A549 (cell line): ENCODE results near the gene MYOZ3. TPM values are rescaled to one million over a fixed set of nuclear protein-coding genes. Genes with fewer than 3 reads are reported as not detected.

Experiments used
- ATAC-seq, 2 experiments: fragments of 200-7000 bp in 1 of 2; fragments of >200 bp in 1 of 2; cut with Nextera tagmentation in 1 of 2; cut with Tn5 transposase in 1 of 2; 3 replicates each; pipeline versions ENCODE4 v1.8.0 to v1.9.1; 2018 to 2020; ENCODE audit warnings: mild to moderate bottlenecking in 1 of 2, moderate library complexity in 1 of 2
- CTCF ChIA-PET: fragments of 300-600 bp; sonication (Branson Sonifier 250); formaldehyde crosslinking; extraction: SDS; loops from one replicate; lab custom pipeline; 2021; ENCODE audit warnings: antibody characterized with exemption, inconsistent platforms; lab: Yijun Ruan, JAX
- POLR2A ChIA-PET: fragments of 350-600 bp; formaldehyde crosslinking; extraction: SDS; loops from one replicate; lab custom pipeline; 2021; ENCODE audit warnings: antibody characterized with exemption, inconsistent platforms; lab: Yijun Ruan, JAX
- DNase-seq, 2 experiments: peaks; one replicate each; pipeline versions ENCODE4 v3.0.0 to v3.0.0-alpha.2; 2011 to 2016; ENCODE audit warnings: low read depth in 1 of 2, low spot score in 1 of 2
- FAIRE-seq: peaks from 2 replicates; lab custom pipeline; 2011; peaks lifted over from hg19 to GRCh38; lab: Jason Lieb, UNC
- H3K27ac ChIP-seq, 2 experiments: fragments of >200 bp; sonication (Bioruptor Twin); formaldehyde crosslinking; 3 replicates each; pipeline ENCODE4 v1.5.1; 2016 to 2017
- H3K4me1 ChIP-seq: fragments of >200 bp; sonication (Bioruptor Twin); formaldehyde crosslinking; 3 replicates; pipeline ENCODE4 v1.6.1; 2016
- H3K4me2 ChIP-seq: fragments of >200 bp; sonication (Bioruptor Twin); formaldehyde crosslinking; 3 replicates; pipeline ENCODE4 v1.6.1; 2016
- H3K4me3 ChIP-seq: fragments of >200 bp; sonication (Bioruptor Twin); formaldehyde crosslinking; 3 replicates; pipeline ENCODE4 v1.5.1; 2016
- H3K9me3 ChIP-seq: fragments of >200 bp; sonication (Bioruptor Twin); formaldehyde crosslinking; 3 replicates; pipeline ENCODE4 v1.6.1; 2016
- BCL3 ChIP-seq: fragments of >200 bp; sonication (Bioruptor Twin); formaldehyde crosslinking; IDR thresholded peaks from 3 replicates; pipeline ENCODE4 v1.6.1; 2016
- CBX8 ChIP-seq: fragments of 200-600 bp; sonication (generic); IDR thresholded peaks from 2 replicates; pipeline ENCODE4 v1.6.1; 2016
- CEBPB ChIP-seq, 2 experiments: fragments of >200 bp in 1 of 2; sonication (Bioruptor Twin) in 1 of 2; formaldehyde crosslinking in 1 of 2; IDR thresholded peaks; 2 replicates each; pipeline ENCODE4 v1.6.1; 2012 to 2016
- E2F6 ChIP-seq: IDR thresholded peaks from 2 replicates; pipeline ENCODE4 v1.6.1; 2012; ENCODE audit warnings: low read depth, borderline replicate concordance
- ESRRA ChIP-seq: fragments of 150-350 bp; IDR thresholded peaks from 2 replicates; pipeline ENCODE4 v1.6.1; 2014; ENCODE audit warnings: mild to moderate bottlenecking, low read length, borderline replicate concordance
- FOSB ChIP-seq: fragments of 250-450 bp; sonication (Bioruptor Pico); IDR thresholded peaks from 2 replicates; pipeline ENCODE4 v1.5.0; 2020; ENCODE audit warnings: mild to moderate bottlenecking, moderate library complexity
- HOXA7 ChIP-seq: fragments of 250-450 bp; sonication (Bioruptor Pico); IDR thresholded peaks from 2 replicates; pipeline ENCODE4 v1.5.0; 2020; ENCODE audit warnings: mild to moderate bottlenecking, moderate library complexity
- HOXB13 ChIP-seq: fragments of 250-450 bp; sonication (Bioruptor Pico); IDR thresholded peaks from 2 replicates; pipeline ENCODE4 v1.5.0; 2020; ENCODE audit warnings: low read depth, mild to moderate bottlenecking, moderate library complexity
- MAFK ChIP-seq: fragments of 450-650 bp; IDR thresholded peaks from 2 replicates; pipeline ENCODE4 v1.6.1; 2014; ENCODE audit not compliant: partially characterized antibody
- POLR2AphosphoS2 ChIP-seq: conservative IDR thresholded peaks from 2 replicates; pipeline ENCODE4 v1.6.1; 2012; ENCODE audit warnings: low read length, improper control_type of control experiment, inconsistent platforms
- RNF2 ChIP-seq: fragments of 200-600 bp; sonication (generic); IDR thresholded peaks from 2 replicates; pipeline ENCODE4 v1.6.1; 2016; ENCODE audit warnings: low read depth, mild to moderate bottlenecking, antibody characterized with exemption, moderate library complexity, borderline replicate concordance
- SMC3 ChIP-seq: fragments of >200 bp; sonication (Bioruptor Twin); formaldehyde crosslinking; IDR thresholded peaks from 3 replicates; pipeline ENCODE4 v1.6.1; 2018; ENCODE audit warnings: inconsistent platforms
- TP53 ChIP-seq: fragments of 250-450 bp; sonication (Bioruptor Pico); IDR thresholded peaks from 2 replicates; pipeline ENCODE4 v1.5.0; 2021; ENCODE audit warnings: mild to moderate bottlenecking, moderate library complexity
- WGBS: methylation state at CpG from one replicate; pipeline ENCODE4 v1.1.6; 2017; ENCODE audit errors: missing lambda C conversion rate; 5-methylcytosine and 5-hydroxymethylcytosine counted together
- polyA plus RNA-seq, 4 experiments: library from polyadenylated mRNA; depleted of rRNA in 3 of 4; stranded (reverse); fragments of >200 nt; fragmentation: RNase III in 1 of 4; extraction: RNeasy Plus Mini Kit Qiagen cat#74134 plus additional on column Dnase treatment in 1 of 4; gene quantifications; 2 replicates in 3 of 4; 3 replicates in 1 of 4; pipeline ENCODE4 v1.2.3, GENCODE V29; 2011 to 2017
- TF ChIP-seq, protein P1 (sequence below): fragments of >200 bp; sonication (Bioruptor Twin); formaldehyde crosslinking; IDR thresholded peaks from 2 replicates; pipeline ENCODE4 v1.6.1; 2016
- TF ChIP-seq, protein P2 (sequence below): fragments of >200 bp; sonication (Bioruptor Twin); formaldehyde crosslinking; IDR thresholded peaks from 3 replicates; pipeline ENCODE4 v1.5.1; 2016
- TF ChIP-seq, protein P3 (sequence below): fragments of 250-450 bp; sonication (Bioruptor Pico); IDR thresholded peaks from 2 replicates; pipeline ENCODE4 v1.5.0; 2020; ENCODE audit warnings: low read depth, mild to moderate bottlenecking, moderate library complexity

Gene MYOZ3
- polyA plus RNA-seq, 2 of the 4 experiments (the other 2 are of a cell fraction) = 0.06 to 0.09 TPM

- ChIA-PET POLR2A (no interaction called here), CTCF (interaction anchor here (0.7 to 10.6 kb wide), 6 partner anchors 11 to 186 kb away, joined by 3 to 143 read pairs (median 8); partner anchors contain the start of gene MYOZ3)
- H3K27ac ChIP-seq = peak overlapping the region; percentile 95 to 96
- no peak overlapping the region for H3K4me3 ChIP-seq
- FAIRE-seq (no peak), DNase-seq (no peak), ATAC-seq (no peak)
- H3K9me3 ChIP-seq = no peaks in the 10 kb centered on the region
- TF ChIP-seq, protein P1, sequence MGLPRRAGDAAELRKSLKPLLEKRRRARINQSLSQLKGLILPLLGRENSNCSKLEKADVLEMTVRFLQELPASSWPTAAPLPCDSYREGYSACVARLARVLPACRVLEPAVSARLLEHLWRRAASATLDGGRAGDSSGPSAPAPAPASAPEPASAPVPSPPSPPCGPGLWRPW = no peak
- TF ChIP-seq CEBPB (IDR thresholded peaks at IDR 0.05) = peak; percentile 50 to 54; a peak in 2 of 4 replicates
- H3K4me1 ChIP-seq = peaks cover 54% of the 10 kb centered on the region
- 42% methylated on average over 4 of the region's 4 CpGs for WGBS
- peak overlapping the region; percentile 93 for H3K4me2 ChIP-seq
Observed at GRCh38 chr5:150645070-150645700, 15.9 kb upstream of the MYOZ3 start.

DNA sequence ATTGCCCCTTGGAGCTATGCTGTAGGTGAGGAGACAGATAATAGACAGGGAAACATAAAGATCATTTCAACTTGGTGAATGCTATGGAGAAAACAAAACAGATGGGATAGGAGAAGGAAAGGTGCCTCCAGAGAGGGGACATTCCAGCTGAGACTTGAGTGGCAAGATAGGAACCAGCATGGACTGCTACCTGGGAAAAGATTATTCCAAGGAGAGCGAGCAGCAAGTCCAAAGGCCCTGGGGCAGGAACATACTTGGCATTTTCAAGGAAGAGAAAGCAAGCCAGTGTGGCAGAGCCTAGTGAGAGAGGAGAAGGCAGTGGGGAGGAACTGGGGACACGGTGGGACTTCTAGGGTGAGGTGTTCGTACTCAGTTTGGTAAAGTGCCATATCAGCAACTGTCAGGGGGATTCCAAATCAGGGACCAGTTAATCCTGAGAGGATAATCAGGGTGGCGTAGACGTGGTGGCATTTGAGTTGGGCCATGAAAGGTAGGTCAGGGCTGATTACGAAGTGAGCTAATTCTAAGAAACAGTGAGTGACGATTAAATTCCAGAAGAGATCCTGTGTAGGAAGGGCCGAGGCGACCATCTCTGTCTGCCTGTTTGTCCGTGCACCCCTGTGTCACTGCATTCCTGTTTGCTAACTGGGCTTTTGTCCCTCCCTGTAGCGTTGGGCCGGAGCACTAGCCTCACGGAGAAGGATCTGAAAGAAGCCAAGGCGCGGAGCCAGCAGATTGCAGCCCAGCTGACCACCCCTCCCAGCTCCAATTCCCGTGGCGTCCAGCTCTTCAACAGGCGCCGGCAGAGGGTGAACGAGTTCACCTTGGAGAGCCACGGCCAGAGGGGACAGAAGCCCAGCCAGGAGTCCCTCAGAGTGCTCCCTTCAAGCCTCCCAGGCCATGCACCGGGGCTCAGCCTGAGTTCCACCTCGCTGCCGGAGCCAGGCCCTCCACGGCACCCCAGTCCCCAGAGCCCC lies 13.5 kb upstream of the MYOZ3 start:
- TF ChIP-seq MAFK (peak; percentile 50), TP53 (CRISPR knock-in tag) (no peak), HOXA7 (CRISPR knock-in tag) (no peak), SMC3 (no peak)
- Histone ChIP-seq H3K4me3 (no peak overlapping the region), H3K27ac (peak overlapping the region in 1 of 2 experiments; percentile 44; a peak in 1 of 6 replicates), H3K4me2 (no peak overlapping the region), H3K9me3 (no peaks in the 10 kb centered on the region), H3K4me1 (peaks cover 62% of the 10 kb centered on the region)
- FAIRE-seq = no peak
- ChIA-PET CTCF (interaction anchor here (1.1 to 10.6 kb wide), 5 partner anchors 9 to 123 kb away, joined by 3 to 143 read pairs (median 4); partner anchors contain the start of gene MYOZ3), POLR2A (no interaction called here)
- 89% methylated on average over 19 of the region's 25 CpGs for WGBS
- DNase-seq = no peak
- ATAC-seq = no peak

- ATAC-seq (no peak), DNase-seq (no peak), FAIRE-seq (no peak)
- no peak overlapping the region for H3K4me2 ChIP-seq
- ChIA-PET POLR2A (no interaction called here), CTCF (interaction anchor here (0.7 to 4.3 kb wide), 6 partner anchors 9 to 161 kb away, joined by 3 to 23 read pairs (median 4); no protein-coding TSS in a partner anchor)
- H3K4me3 ChIP-seq = no peak overlapping the region
- WGBS = 95% methylated on average over 12 of the region's 16 CpGs
- H3K9me3 ChIP-seq = no peaks in the 10 kb centered on the region
- H3K27ac ChIP-seq = 0 out of 6 replicates have a peak overlapping the region, but pooled peaks of 1 of the 2 experiments have one; percentile 44
- TF ChIP-seq RNF2 (no peak), BCL3 (no peak), HOXB13 (no peak), FOSB (CRISPR knock-in tag) (no peak), E2F6 (no peak), CBX8 (no peak), ESRRA (no peak), POLR2AphosphoS2 (no peak)
- TF ChIP-seq, protein P2, sequence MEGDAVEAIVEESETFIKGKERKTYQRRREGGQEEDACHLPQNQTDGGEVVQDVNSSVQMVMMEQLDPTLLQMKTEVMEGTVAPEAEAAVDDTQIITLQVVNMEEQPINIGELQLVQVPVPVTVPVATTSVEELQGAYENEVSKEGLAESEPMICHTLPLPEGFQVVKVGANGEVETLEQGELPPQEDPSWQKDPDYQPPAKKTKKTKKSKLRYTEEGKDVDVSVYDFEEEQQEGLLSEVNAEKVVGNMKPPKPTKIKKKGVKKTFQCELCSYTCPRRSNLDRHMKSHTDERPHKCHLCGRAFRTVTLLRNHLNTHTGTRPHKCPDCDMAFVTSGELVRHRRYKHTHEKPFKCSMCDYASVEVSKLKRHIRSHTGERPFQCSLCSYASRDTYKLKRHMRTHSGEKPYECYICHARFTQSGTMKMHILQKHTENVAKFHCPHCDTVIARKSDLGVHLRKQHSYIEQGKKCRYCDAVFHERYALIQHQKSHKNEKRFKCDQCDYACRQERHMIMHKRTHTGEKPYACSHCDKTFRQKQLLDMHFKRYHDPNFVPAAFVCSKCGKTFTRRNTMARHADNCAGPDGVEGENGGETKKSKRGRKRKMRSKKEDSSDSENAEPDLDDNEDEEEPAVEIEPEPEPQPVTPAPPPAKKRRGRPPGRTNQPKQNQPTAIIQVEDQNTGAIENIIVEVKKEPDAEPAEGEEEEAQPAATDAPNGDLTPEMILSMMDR = no peak
- TF ChIP-seq, protein P3, sequence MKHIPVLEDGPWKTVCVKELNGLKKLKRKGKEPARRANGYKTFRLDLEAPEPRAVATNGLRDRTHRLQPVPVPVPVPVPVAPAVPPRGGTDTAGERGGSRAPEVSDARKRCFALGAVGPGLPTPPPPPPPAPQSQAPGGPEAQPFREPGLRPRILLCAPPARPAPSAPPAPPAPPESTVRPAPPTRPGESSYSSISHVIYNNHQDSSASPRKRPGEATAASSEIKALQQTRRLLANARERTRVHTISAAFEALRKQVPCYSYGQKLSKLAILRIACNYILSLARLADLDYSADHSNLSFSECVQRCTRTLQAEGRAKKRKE (CRISPR knock-in tag) = no peak
- peaks cover 62% of the 10 kb centered on the region for H3K4me1 ChIP-seq
Observed at GRCh38 chr5:150648294-150649107, 12.6 kb upstream of the MYOZ3 start.
